K562 (cell line): ENCODE results near the gene PPOX. TPM values are rescaled to one million over a fixed set of nuclear protein-coding genes. Genes with fewer than 3 reads are reported as not detected.
A peak's percentile ranks its signal among the peaks of the same experiment; 100 is the strongest.

Experiments used
- ATF7 ChIP-seq: fragments of 450-650 bp; IDR thresholded peaks from 2 replicates; pipeline ENCODE4 v1.7.1; 2014; ENCODE audit warnings: mild to moderate bottlenecking, moderate library complexity
- ETV5 ChIP-seq: sonication (generic); formaldehyde crosslinking; IDR thresholded peaks from 2 replicates; pipeline ENCODE4 v1.4.0; 2020; ENCODE audit warnings: low read depth, mild to moderate bottlenecking, missing genetic modification reagents
- FIP1L1 ChIP-seq: fragments of 200-400 bp; formaldehyde crosslinking; IDR thresholded peaks from 2 replicates; pipeline ENCODE4 v1.6.1; 2018; ENCODE audit warnings: mild to moderate bottlenecking, low read depth, low read length; ENCODE audit not compliant: poor library complexity, severe bottlenecking
- FOXO4 ChIP-seq: fragments of 450-650 bp; formaldehyde crosslinking; IDR thresholded peaks from 2 replicates; pipeline ENCODE4 v1.4.0; 2020; ENCODE audit warnings: mild to moderate bottlenecking, moderate library complexity
- JUN ChIP-seq, 2 experiments: sonication (generic) in 1 of 2; formaldehyde crosslinking in 1 of 2; IDR thresholded peaks; 2 replicates each; pipeline versions ENCODE4 v1.6.1 to v1.8.0; 2012 to 2022; ENCODE audit warnings: borderline replicate concordance in 2 of 2, mild to moderate bottlenecking in 2 of 2, improper control_type of control experiment in 1 of 2, low read depth in 1 of 2, low read length in 1 of 2, missing genetic modification reagents in 1 of 2
- KDM4B ChIP-seq, 2 experiments: fragments of 450-650 bp in 1 of 2; sonication (generic) in 1 of 2; IDR thresholded peaks; 2 replicates each; pipeline ENCODE4 v1.6.1; 2016 to 2017; ENCODE audit warnings: borderline replicate concordance in 2 of 2, antibody characterized with exemption in 1 of 2, low read depth in 1 of 2, mild to moderate bottlenecking in 1 of 2
- MEIS2 ChIP-seq: fragments of 450-650 bp; IDR thresholded peaks from 2 replicates; pipeline ENCODE4 v1.6.1; 2014; ENCODE audit warnings: mild to moderate bottlenecking; ENCODE audit not compliant: partially characterized antibody
- PBX2 ChIP-seq, 2 experiments: IDR thresholded peaks in 1 of 2; conservative IDR thresholded peaks in 1 of 2; 2 replicates each; pipeline ENCODE4 v1.6.1; 2016; ENCODE audit warnings: low read depth in 2 of 2, mild to moderate bottlenecking in 1 of 2, missing compliant biosample characterization in 1 of 2, missing genetic modification characterization in 1 of 2, moderate library complexity in 1 of 2
- POLR2G ChIP-seq: fragments of 200-400 bp; formaldehyde crosslinking; IDR thresholded peaks from 2 replicates; pipeline ENCODE4 v1.6.1; 2017; ENCODE audit warnings: low read depth, mild to moderate bottlenecking, antibody characterized with exemption, low read length, moderate library complexity
- RREB1 ChIP-seq: fragments of 250-450 bp; sonication (Bioruptor Pico); IDR thresholded peaks from 2 replicates; pipeline ENCODE4 v1.4.0; 2020
- WHSC1 ChIP-seq: IDR thresholded peaks from one replicate; pipeline ENCODE4 v1.6.1; 2012; ENCODE audit warnings: low read length, control low read depth, inconsistent platforms
- ZNF217 ChIP-seq: sonication (generic); formaldehyde crosslinking; IDR thresholded peaks from 2 replicates; pipeline ENCODE4 v1.8.0; 2022; ENCODE audit warnings: mild to moderate bottlenecking, missing genetic modification reagents
- ZNF655 ChIP-seq: fragments of 250-450 bp; sonication (Bioruptor Pico); IDR thresholded peaks from 2 replicates; pipeline ENCODE4 v1.5.0; 2021
- polyA plus RNA-seq, 8 experiments: library from polyadenylated mRNA; depleted of rRNA in 4 of 8; stranded (reverse) in 5 of 8; unstranded in 3 of 8; fragments of >200 nt; fragmentation: Nextera tagmentation in 2 of 8; fragmentation: Illumina TruSeq in 1 of 8; extraction: Ambion mirVana in 2 of 8; extraction: Trizol in 1 of 8; gene quantifications; 2 replicates each; pipeline versions ENCODE4 v1.2.1 to v1.2.3, GENCODE V29; 2011 to 2014; ENCODE audit warnings: inconsistent platforms in 1 of 8, missing spikeins in 1 of 8
- total RNA-seq, 7 experiments: library from RNA; depleted of rRNA in 6 of 7; stranded (reverse); fragments of >200 nt in 6 of 7; fragmentation: Illumina TruSeq in 2 of 7; extraction: Trizol in 2 of 7; gene quantifications; 2 replicates each; pipeline versions ENCODE4 v1.2.1 to v1.2.3, GENCODE V29; 2011 to 2021; ENCODE audit warnings: low replicate concordance in 1 of 7

The PPOX gene
- total and polyA plus RNA-seq, 9 of the 15 experiments (the other 6 are each of a cell fraction or from before 2014, with no cell fraction given), result 17.0 to 57.1 (median 38.9) TPM

- TF ChIP-seq ZNF655 (CRISPR knock-in tag), result no peak
- no peak for TF ChIP-seq PBX2 (CRISPR knock-in tag; IDR thresholded peaks at IDR 0.05; ENCODE audit: low read depth)
- no peak for TF ChIP-seq PBX2 (tag; conservative IDR thresholded peaks at IDR 0.05; ENCODE audit: low read depth)
- TF ChIP-seq WHSC1, result no peak
- TF ChIP-seq FOXO4 (CRISPR knock-in tag), result no peak
- no peak for TF ChIP-seq ZNF217
- TF ChIP-seq MEIS2, result no peak
- peak in 1 of 2 experiments; percentile 6; a peak in 1 of 4 replicates for TF ChIP-seq KDM4B (IDR thresholded peaks at IDR 0.05; ENCODE audit: borderline replicate concordance in 2 of 2, low read depth in 1 of 2)
- no peak for TF ChIP-seq JUN (IDR thresholded peaks at IDR 0.05; ENCODE audit: borderline replicate concordance, low read depth, low read length)
- peak; percentile 24; the same call in 1 of the 2 replicates for TF ChIP-seq JUN (CRISPR knock-in tag; IDR thresholded peaks at IDR 0.05; ENCODE audit: borderline replicate concordance)
- TF ChIP-seq ATF7, result no peak
- TF ChIP-seq FIP1L1, result no peak
- no peak for TF ChIP-seq RREB1
- TF ChIP-seq ETV5, result 0 out of 2 replicates have a peak, but pooled peaks have one; percentile 10
- peak; percentile 63 for TF ChIP-seq POLR2G
Measured at GRCh38 chr1:161166669-161167548, 683 bp downstream of the PPOX start (continued).
